Uterus (tissue), 2 donors: ENCODE measurements around the gene RBM26.

Source experiments
- CTCF ChIP-seq, 4 experiments: fragments of 200-600 bp in 2 of 4; fragments of 450-650 bp in 2 of 4; sonication (generic) in 2 of 4; IDR thresholded peaks; one replicate each; pipeline ENCODE4 v1.5.1; 2016 to 2019; ENCODE audit warnings: antibody characterized with exemption in 4 of 4, mild to moderate bottlenecking in 2 of 4, moderate library complexity in 1 of 4
- POLR2A ChIP-seq, 2 donors: fragments of 450-650 bp; IDR thresholded peaks; one replicate each; pipeline ENCODE4 v1.6.1; 2016; ENCODE audit warnings: antibody characterized with exemption in 2 of 2, mild to moderate bottlenecking in 1 of 2, moderate library complexity in 1 of 2

GRCh38 chr13:79318664-79319063 lies 87.4 kb downstream of the RBM26 start:
- TF ChIP-seq CTCF (IDR thresholded peaks at IDR 0.05) (no peak), POLR2A (IDR thresholded peaks at IDR 0.05) (no peak)
